HEK293T (cell line): Measurements from ENCODE around the gene RORC.
"Not testable (repeated sequence)": the region's sequence is repeated elsewhere in the genome, so short reads cannot be mapped to it uniquely, and the experiment has no call there.

ENCODE experiments used
- CTCF ChIA-PET: fragments of 350-600 bp; formaldehyde crosslinking; extraction: SDS; loops from one replicate; lab custom pipeline; 2021; ENCODE audit warnings: antibody characterized with exemption, inconsistent platforms; lab: Yijun Ruan, JAX
- POLR2A ChIA-PET: fragments of 350-600 bp; formaldehyde crosslinking; extraction: SDS; loops from one replicate; lab custom pipeline; 2020; ENCODE audit warnings: antibody characterized with exemption, inconsistent platforms; lab: Yijun Ruan, JAX
- DNase-seq: peaks from one replicate; pipeline ENCODE4 v3.0.0; 2012; ENCODE audit warnings: mixed read lengths; ENCODE audit errors: extremely low spot score
- ARNT ChIP-seq: fragments of 450-650 bp; IDR thresholded peaks from 2 replicates; pipeline ENCODE4 v1.6.1; 2017; ENCODE audit warnings: mild to moderate bottlenecking
- BHLHE40 ChIP-seq: fragments of 450-650 bp; IDR thresholded peaks from 2 replicates; pipeline ENCODE4 v1.6.1; 2016; ENCODE audit warnings: mild to moderate bottlenecking, moderate library complexity, borderline replicate concordance
- CTBP1 ChIP-seq: fragments of 450-650 bp; IDR thresholded peaks from 2 replicates; pipeline ENCODE4 v1.6.1; 2016; ENCODE audit warnings: borderline replicate concordance
- ELF4 ChIP-seq: fragments of 450-650 bp; IDR thresholded peaks from 2 replicates; pipeline ENCODE4 v1.6.1; 2017; ENCODE audit warnings: antibody characterized with exemption
- FOXA1 ChIP-seq: fragments of 450-650 bp; IDR thresholded peaks from 2 replicates; pipeline ENCODE4 v1.6.1; 2016; ENCODE audit warnings: mild to moderate bottlenecking
- FOXK2 ChIP-seq: fragments of 450-650 bp; IDR thresholded peaks from 2 replicates; pipeline ENCODE4 v1.6.1; 2016; ENCODE audit warnings: mild to moderate bottlenecking
- FOXM1 ChIP-seq: fragments of 450-650 bp; IDR thresholded peaks from 2 replicates; pipeline ENCODE4 v1.6.1; 2017; ENCODE audit warnings: mild to moderate bottlenecking, borderline replicate concordance
- HDGF ChIP-seq: fragments of 450-650 bp; IDR thresholded peaks from 2 replicates; pipeline ENCODE4 v1.6.1; 2017; ENCODE audit warnings: antibody characterized with exemption, borderline replicate concordance
- L3MBTL2 ChIP-seq: fragments of 450-650 bp; conservative IDR thresholded peaks from 2 replicates; pipeline ENCODE4 v1.6.1; 2016; ENCODE audit warnings: mild to moderate bottlenecking
- LEF1 ChIP-seq: fragments of 450-650 bp; IDR thresholded peaks from 2 replicates; pipeline ENCODE4 v1.6.1; 2017; ENCODE audit warnings: mild to moderate bottlenecking, borderline replicate concordance
- NFRKB ChIP-seq: fragments of 450-650 bp; IDR thresholded peaks from 2 replicates; pipeline ENCODE4 v1.6.1; 2016; ENCODE audit warnings: mild to moderate bottlenecking, moderate library complexity
- SP1 ChIP-seq: fragments of 450-650 bp; IDR thresholded peaks from 2 replicates; pipeline ENCODE4 v1.6.1; 2017
- SUZ12 ChIP-seq: fragments of 450-650 bp; IDR thresholded peaks from 2 replicates; pipeline ENCODE4 v1.6.1; 2016; ENCODE audit warnings: mild to moderate bottlenecking
- TARDBP ChIP-seq: fragments of 450-650 bp; IDR thresholded peaks from 2 replicates; pipeline ENCODE4 v1.6.1; 2016
- ZNF384 ChIP-seq: fragments of 450-650 bp; IDR thresholded peaks from 2 replicates; pipeline ENCODE4 v1.6.1; 2016
- TF ChIP-seq, protein P1 (sequence below): fragments of 450-650 bp; IDR thresholded peaks from 2 replicates; pipeline ENCODE4 v1.6.1; 2016

RORC gene

DNA sequence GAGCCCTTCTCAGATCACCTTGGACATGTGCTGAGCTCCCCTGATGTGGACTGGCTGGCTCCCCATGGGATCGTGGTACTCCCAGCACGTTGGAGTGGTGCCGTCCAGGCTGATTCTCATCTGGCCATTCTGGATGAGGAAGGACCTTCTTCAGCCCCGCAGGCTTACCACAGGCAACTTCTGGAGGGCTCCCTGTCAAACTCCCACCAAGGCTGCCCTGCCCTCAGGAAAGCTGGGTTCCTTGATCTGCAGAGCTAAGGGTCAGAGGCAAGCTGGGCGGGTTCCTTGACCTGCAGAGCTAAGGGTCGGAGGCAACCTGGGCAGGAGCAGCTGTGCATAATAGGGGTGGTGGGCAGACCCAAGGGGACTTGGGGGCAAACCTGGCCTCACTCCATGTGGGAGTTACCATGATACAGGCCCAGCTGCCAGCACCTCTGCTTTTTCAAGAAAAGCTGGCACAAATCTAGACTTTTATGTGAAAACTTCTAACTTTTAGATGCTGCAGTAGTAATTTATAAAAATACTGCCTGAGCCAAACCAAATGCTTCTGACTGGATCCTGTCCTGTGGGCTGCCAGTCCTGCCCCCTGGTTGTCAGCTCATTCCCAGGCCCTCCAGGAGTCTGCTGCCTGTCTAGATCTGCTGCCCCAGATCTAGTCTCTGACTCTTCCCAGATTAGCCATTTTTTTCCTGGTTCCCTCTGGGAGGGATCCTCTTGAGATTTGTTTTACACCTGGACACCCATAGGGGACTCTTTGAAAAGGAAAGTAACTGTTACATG lies 27.5 kb upstream of the RORC start:
- ChIA-PET POLR2A (interaction anchor here (1.3 kb wide), 1 partner anchor 13 kb away, joined by 5 read pairs; no protein-coding TSS in a partner anchor), CTCF (interaction anchor here (0.6 kb wide), 1 partner anchor 1635 kb away, joined by 3 read pairs; no protein-coding TSS in a partner anchor)
- TF ChIP-seq ZNF384 (no peak), ELF4 (no peak), SP1 (no peak), BHLHE40 (no peak), CTBP1 (no peak), FOXM1 (no peak), LEF1 (no peak)
- TF ChIP-seq, protein P1, sequence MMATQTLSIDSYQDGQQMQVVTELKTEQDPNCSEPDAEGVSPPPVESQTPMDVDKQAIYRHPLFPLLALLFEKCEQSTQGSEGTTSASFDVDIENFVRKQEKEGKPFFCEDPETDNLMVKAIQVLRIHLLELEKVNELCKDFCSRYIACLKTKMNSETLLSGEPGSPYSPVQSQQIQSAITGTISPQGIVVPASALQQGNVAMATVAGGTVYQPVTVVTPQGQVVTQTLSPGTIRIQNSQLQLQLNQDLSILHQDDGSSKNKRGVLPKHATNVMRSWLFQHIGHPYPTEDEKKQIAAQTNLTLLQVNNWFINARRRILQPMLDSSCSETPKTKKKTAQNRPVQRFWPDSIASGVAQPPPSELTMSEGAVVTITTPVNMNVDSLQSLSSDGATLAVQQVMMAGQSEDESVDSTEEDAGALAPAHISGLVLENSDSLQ, result no peak
- DNase-seq, result peak; percentile 5

DNA sequence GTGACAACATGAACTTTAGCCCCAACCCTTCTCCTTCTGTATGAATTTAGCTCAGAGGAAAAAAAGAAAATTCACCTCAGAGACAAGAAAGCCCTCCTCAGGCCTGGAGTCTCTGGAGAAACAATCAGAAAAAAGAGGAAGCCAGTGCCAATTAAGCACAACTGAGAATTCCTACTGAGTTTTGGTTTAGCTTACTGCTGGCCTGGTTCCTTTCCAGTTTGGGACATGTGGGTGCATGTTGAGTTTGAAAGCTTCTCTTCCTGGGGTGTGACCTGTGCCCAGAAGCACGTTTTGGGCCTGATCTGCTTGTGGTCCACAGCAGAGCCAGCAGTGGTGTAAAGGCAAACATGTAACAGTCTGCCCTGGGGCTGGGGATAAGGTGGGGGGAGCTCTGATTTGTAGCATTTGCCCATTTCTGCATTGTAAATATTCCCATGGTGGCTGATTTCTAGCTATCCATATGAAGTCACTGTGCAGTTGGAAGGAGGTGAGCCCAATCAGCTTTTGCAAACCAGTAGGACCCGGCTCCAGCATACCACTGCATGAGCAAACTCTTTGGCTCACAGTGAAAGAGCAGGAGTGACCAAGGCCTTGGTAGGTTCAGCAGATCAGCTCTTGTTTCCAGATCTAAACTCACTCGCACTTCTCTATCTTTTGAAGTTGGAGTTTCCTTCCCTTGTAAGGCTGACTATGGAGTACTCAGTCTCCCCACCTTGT lies 26.6 kb upstream of the RORC start:
- DNase-seq, result no peak
- ChIA-PET CTCF (no interaction called here), POLR2A (interaction anchor here (0.9 kb wide), 2 partner anchors 9 to 16 kb away, joined by 3 read pairs; no protein-coding TSS in a partner anchor)
- no peak for TF ChIP-seq CTBP1
- no peak for TF ChIP-seq ELF4
- no peak for TF ChIP-seq BHLHE40
- TF ChIP-seq ZNF384, result no peak
- TF ChIP-seq, protein P1, result no peak
- TF ChIP-seq ARNT, result no peak
- TF ChIP-seq FOXM1, result no peak
- TF ChIP-seq FOXA1, result no peak
- TF ChIP-seq NFRKB, result no peak
- TF ChIP-seq TARDBP, result no peak
- no peak for TF ChIP-seq L3MBTL2
- no peak for TF ChIP-seq FOXK2
- no peak for TF ChIP-seq HDGF
- no peak for TF ChIP-seq LEF1
- TF ChIP-seq SUZ12, result no peak
- TF ChIP-seq SP1, result no peak

DNA sequence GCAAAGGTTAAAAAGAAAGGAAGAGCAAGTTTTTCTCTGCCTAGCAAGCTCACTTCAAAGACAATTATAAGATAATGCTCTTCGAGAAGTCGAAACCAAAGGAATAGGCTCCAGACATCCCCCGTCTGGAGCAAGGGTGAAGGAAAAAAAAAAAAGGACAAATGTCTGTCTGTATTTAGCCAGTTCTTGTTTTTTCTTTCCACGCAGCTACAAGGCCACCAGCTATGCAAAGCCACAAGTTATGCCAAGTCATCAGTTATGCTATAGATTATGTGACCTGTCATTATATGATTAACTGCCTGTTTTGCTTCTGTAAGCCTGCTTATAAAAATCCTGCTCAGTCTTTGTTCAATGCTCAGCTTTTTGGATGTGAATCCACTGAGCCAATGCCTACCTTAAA lies 24.3 kb upstream of the RORC start:
- no peak for DNase-seq
- TF ChIP-seq, protein P1, result peak; percentile 46; the same call in 1 of the 2 replicates
- no peak for TF ChIP-seq FOXM1
- ChIA-PET POLR2A (interaction anchor here (0.9 kb wide), 1 partner anchor 93 kb away, joined by 4 read pairs; the partner anchor contains the start of gene MRPL9), CTCF (no interaction called here)

DNA sequence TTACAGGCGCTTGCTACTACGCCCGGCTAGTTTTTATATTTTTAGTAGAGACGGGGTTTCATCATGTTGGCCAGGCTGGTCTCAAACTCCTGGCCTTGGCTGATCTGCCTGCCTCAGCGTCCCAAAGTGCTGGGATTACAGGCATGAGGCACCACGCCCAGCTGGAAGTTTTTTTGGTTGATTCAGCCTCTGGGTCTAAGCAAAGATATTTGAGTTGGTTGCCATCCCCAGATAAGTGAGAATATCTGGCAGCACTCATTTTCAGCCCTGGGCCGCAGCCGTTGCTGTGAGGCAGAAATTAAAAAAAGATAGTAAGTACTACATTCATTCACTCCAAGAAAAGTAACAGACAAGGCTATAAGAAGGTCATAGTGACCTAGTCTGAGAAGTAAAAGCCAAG lies 23.9 kb upstream of the RORC start:
- ChIA-PET CTCF (interaction anchor here (0.6 kb wide), 1 partner anchor 39 kb away, joined by 4 read pairs; no protein-coding TSS in a partner anchor), POLR2A (interaction anchor here (0.9 kb wide), 1 partner anchor 92 kb away, joined by 4 read pairs; the partner anchor contains the start of gene MRPL9)
- not testable (repeated sequence) for DNase-seq

DNA sequence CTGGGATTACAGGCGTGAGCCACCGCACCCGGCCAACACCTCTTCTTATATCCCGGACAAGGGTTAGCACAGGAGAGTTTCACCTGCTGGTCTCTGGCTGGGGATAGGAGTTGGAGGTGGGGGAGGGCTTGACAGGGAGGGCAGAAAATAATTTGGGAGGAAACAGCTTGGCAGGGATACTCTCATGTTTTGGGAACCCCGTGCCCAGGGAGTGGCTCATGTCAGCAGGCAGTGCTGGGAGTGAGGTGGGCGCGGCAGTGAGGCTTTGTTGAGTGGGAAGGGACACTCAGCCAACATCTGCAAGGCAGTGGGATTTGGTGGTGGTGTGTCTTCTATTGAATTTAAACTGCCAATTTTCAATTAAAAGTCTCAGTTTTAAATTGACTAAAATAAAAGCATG lies 23.1 kb upstream of the RORC start:
- no peak for DNase-seq
- ChIA-PET POLR2A (no interaction called here), CTCF (interaction anchor here (0.6 to 1.7 kb wide), 2 partner anchors 10 to 38 kb away, joined by 4 to 7 read pairs; no protein-coding TSS in a partner anchor)
- TF ChIP-seq FOXM1, result no peak
- TF ChIP-seq, protein P1, result no peak
- TF ChIP-seq ARNT, result no peak
- TF ChIP-seq BHLHE40, result no peak
- no peak for TF ChIP-seq FOXK2
- no peak for TF ChIP-seq TARDBP
- TF ChIP-seq SP1, result no peak
- no peak for TF ChIP-seq NFRKB
- no peak for TF ChIP-seq FOXA1
- TF ChIP-seq L3MBTL2, result no peak
- TF ChIP-seq ELF4, result no peak
- no peak for TF ChIP-seq SUZ12
- no peak for TF ChIP-seq HDGF
- TF ChIP-seq CTBP1, result no peak
- no peak for TF ChIP-seq ZNF384
